H9 (cell line): Measurements from ENCODE around the gene LFNG. TPM values are rescaled to one million over a fixed set of nuclear protein-coding genes. Genes with fewer than 3 reads are reported as not detected.

Experiments used
- DNase-seq: peaks from one replicate; pipeline ENCODE4 v3.0.0-alpha.2; 2017
- H2AFZ ChIP-seq: one replicate; pipeline ENCODE4 v1.6.1; 2013; ENCODE audit warnings: mild to moderate bottlenecking, low read length, control low read depth, moderate library complexity
- H2AK5ac ChIP-seq: 2 replicates; pipeline ENCODE4 v1.6.1; 2013; ENCODE audit warnings: low read length, control low read depth, mixed read lengths; ENCODE audit not compliant: insufficient read length
- H2BK120ac ChIP-seq: one replicate; pipeline ENCODE4 v1.6.1; 2013; ENCODE audit warnings: low read depth, mild to moderate bottlenecking, low read length, control low read depth, inconsistent platforms; ENCODE audit not compliant: poor library complexity, severe bottlenecking
- H2BK12ac ChIP-seq: 2 replicates; pipeline ENCODE4 v1.6.1; 2013; ENCODE audit warnings: low read length, control low read depth, mixed read lengths, low read depth; ENCODE audit not compliant: insufficient read length
- H2BK15ac ChIP-seq: 2 replicates; pipeline ENCODE4 v1.6.1; 2013; ENCODE audit warnings: low read depth, low read length, control low read depth
- H2BK20ac ChIP-seq: one replicate; pipeline ENCODE4 v1.6.1; 2013; ENCODE audit warnings: low read depth, mild to moderate bottlenecking, low read length, control low read depth, inconsistent platforms; ENCODE audit not compliant: poor library complexity, severe bottlenecking
- H2BK5ac ChIP-seq: 2 replicates; pipeline ENCODE4 v1.6.1; 2013; ENCODE audit warnings: low read length, control low read depth, mixed read lengths; ENCODE audit not compliant: insufficient read length
- H3K14ac ChIP-seq: 2 replicates; pipeline ENCODE4 v1.6.1; 2013; ENCODE audit warnings: low read length, control low read depth; ENCODE audit not compliant: insufficient read depth
- H3K18ac ChIP-seq: 2 replicates; pipeline ENCODE4 v1.6.1; 2013; ENCODE audit warnings: low read depth, mild to moderate bottlenecking, mixed read lengths, low read length, control low read depth; ENCODE audit not compliant: insufficient read length
- H3K23ac ChIP-seq: 2 replicates; pipeline ENCODE4 v1.6.1; 2013; ENCODE audit warnings: low read length, control low read depth, mixed read lengths, low read depth; ENCODE audit not compliant: insufficient read length
- H3K23me2 ChIP-seq: 2 replicates; pipeline ENCODE4 v1.6.1; 2013; ENCODE audit warnings: low read depth, mild to moderate bottlenecking, mixed read lengths, low read length, control low read depth; ENCODE audit not compliant: insufficient read length, poor library complexity, severe bottlenecking
- H3K27ac ChIP-seq: 2 replicates; pipeline ENCODE4 v1.5.1; 2013; ENCODE audit warnings: low read length, control low read depth, mixed read lengths, low read depth; ENCODE audit not compliant: insufficient read length
- H3K27me3 ChIP-seq: 2 replicates; pipeline ENCODE4 v1.6.1; 2013; ENCODE audit warnings: low read length, control low read depth, inconsistent platforms; ENCODE audit not compliant: insufficient read depth
- H3K4ac ChIP-seq: 2 replicates; pipeline ENCODE4 v1.6.1; 2013; ENCODE audit warnings: low read depth, mild to moderate bottlenecking, control low read depth, inconsistent platforms, low read length, moderate library complexity
- H3K4me1 ChIP-seq: 2 replicates; pipeline ENCODE4 v1.6.1; 2013; ENCODE audit warnings: low read length, control low read depth, inconsistent platforms; ENCODE audit not compliant: insufficient read depth
- H3K4me2 ChIP-seq: 2 replicates; pipeline ENCODE4 v1.6.1; 2013; ENCODE audit warnings: low read length, control low read depth, mixed read lengths; ENCODE audit not compliant: insufficient read length, insufficient read depth
- H3K56ac ChIP-seq: 2 replicates; pipeline ENCODE4 v1.6.1; 2013; ENCODE audit warnings: low read depth, mild to moderate bottlenecking, mixed read lengths, low read length, control low read depth; ENCODE audit not compliant: insufficient read length
- H3K79me1 ChIP-seq: 2 replicates; pipeline ENCODE4 v1.6.1; 2013; ENCODE audit warnings: low read depth, mild to moderate bottlenecking, moderate library complexity, low read length, control low read depth, inconsistent platforms; ENCODE audit not compliant: insufficient read depth, poor library complexity, severe bottlenecking
- H3K79me2 ChIP-seq: 2 replicates; pipeline ENCODE4 v1.6.1; 2013; ENCODE audit warnings: low read length, control low read depth, inconsistent platforms; ENCODE audit not compliant: insufficient read depth
- H3K9ac ChIP-seq: 2 replicates; pipeline ENCODE4 v1.6.1; 2013; ENCODE audit warnings: low read length, control low read depth, mixed read lengths; ENCODE audit not compliant: insufficient read length; ENCODE audit errors: extremely low read depth
- H3K9me3 ChIP-seq: one replicate; pipeline ENCODE4 v1.6.1; 2013; ENCODE audit warnings: low read depth, low read length, inconsistent platforms; ENCODE audit not compliant: control insufficient read depth
- H3T11ph ChIP-seq: one replicate; pipeline ENCODE4 v1.6.1; 2013; ENCODE audit warnings: mild to moderate bottlenecking, low read length, control low read depth, inconsistent platforms
- H4K20me1 ChIP-seq: one replicate; pipeline ENCODE4 v1.6.1; 2013; ENCODE audit not compliant: control insufficient read depth, insufficient read length, insufficient read depth
- H4K5ac ChIP-seq: 2 replicates; pipeline ENCODE4 v1.6.1; 2013; ENCODE audit warnings: low read depth, mild to moderate bottlenecking, mixed read lengths, low read length, control low read depth; ENCODE audit not compliant: insufficient read length
- H4K8ac ChIP-seq: replicated peaks from 2 replicates; pipeline ENCODE4 v1.6.1; 2013; ENCODE audit warnings: low read length, control low read depth, mixed read lengths, low read depth; ENCODE audit not compliant: insufficient read length
- H4K91ac ChIP-seq: 2 replicates; pipeline ENCODE4 v1.6.1; 2013; ENCODE audit warnings: low read depth, mild to moderate bottlenecking, moderate library complexity, mixed read lengths, low read length, control low read depth; ENCODE audit not compliant: insufficient read length
- H3K27ac Mint-ChIP-seq, 3 experiments: 2 replicates in 2 of 3; 3 replicates in 1 of 3; pipeline ENCODE4 v1.8.0; 2020 to 2021; ENCODE audit warnings: mixed read lengths in 3 of 3, mild to moderate bottlenecking in 1 of 3, moderate library complexity in 1 of 3
- H3K27me3 Mint-ChIP-seq: 2 replicates; pipeline ENCODE4 v1.8.0; 2021; ENCODE audit warnings: low read depth, mild to moderate bottlenecking, moderate library complexity, mixed read lengths
- H3K36me3 Mint-ChIP-seq, 3 experiments: 2 replicates in 2 of 3; 3 replicates in 1 of 3; pipeline ENCODE4 v1.8.0; 2020 to 2021; ENCODE audit warnings: low read depth in 3 of 3, mixed read lengths in 3 of 3; ENCODE audit not compliant: insufficient read depth in 1 of 3
- H3K4me1 Mint-ChIP-seq, 2 experiments: 2 replicates each; pipeline ENCODE4 v1.8.0; 2020; ENCODE audit warnings: mixed read lengths in 2 of 2
- H3K4me3 Mint-ChIP-seq, 2 experiments: 2 replicates in 1 of 2; 3 replicates in 1 of 2; pipeline ENCODE4 v1.8.0; 2020 to 2021; ENCODE audit warnings: mild to moderate bottlenecking in 2 of 2, mixed read lengths in 2 of 2, moderate library complexity in 1 of 2
- H3K9me3 Mint-ChIP-seq, 2 experiments: 2 replicates in 1 of 2; 3 replicates in 1 of 2; pipeline ENCODE4 v1.8.0; 2020; ENCODE audit warnings: mild to moderate bottlenecking in 2 of 2, mixed read lengths in 2 of 2, moderate library complexity in 1 of 2
- WGBS: extraction: QIAGEN DNeasy Blood & Tissue Kit; methylation state at CpG from one replicate; pipeline ENCODE4 v1.1.7; 2013; ENCODE audit warnings: missing lambda C conversion rate, low lambda C conversion rate, mixed read lengths; ENCODE audit not compliant: insufficient read length; ENCODE audit errors: extremely low coverage; 5-methylcytosine and 5-hydroxymethylcytosine counted together
- total RNA-seq: library from RNA; stranded (reverse); gene quantifications from 2 replicates; pipeline ENCODE4 v1.2.1, GENCODE V29; 2021
- TF ChIP-seq, protein P1 (sequence below): fragments of 200-600 bp; sonication (generic); conservative IDR thresholded peaks from 3 replicates; pipeline ENCODE4 v1.8.0; 2021; ENCODE audit warnings: antibody characterized with exemption, mild to moderate bottlenecking

Gene LFNG
- total RNA-seq, 1 experiment from 2014 or later = 52.9 TPM

DNA sequence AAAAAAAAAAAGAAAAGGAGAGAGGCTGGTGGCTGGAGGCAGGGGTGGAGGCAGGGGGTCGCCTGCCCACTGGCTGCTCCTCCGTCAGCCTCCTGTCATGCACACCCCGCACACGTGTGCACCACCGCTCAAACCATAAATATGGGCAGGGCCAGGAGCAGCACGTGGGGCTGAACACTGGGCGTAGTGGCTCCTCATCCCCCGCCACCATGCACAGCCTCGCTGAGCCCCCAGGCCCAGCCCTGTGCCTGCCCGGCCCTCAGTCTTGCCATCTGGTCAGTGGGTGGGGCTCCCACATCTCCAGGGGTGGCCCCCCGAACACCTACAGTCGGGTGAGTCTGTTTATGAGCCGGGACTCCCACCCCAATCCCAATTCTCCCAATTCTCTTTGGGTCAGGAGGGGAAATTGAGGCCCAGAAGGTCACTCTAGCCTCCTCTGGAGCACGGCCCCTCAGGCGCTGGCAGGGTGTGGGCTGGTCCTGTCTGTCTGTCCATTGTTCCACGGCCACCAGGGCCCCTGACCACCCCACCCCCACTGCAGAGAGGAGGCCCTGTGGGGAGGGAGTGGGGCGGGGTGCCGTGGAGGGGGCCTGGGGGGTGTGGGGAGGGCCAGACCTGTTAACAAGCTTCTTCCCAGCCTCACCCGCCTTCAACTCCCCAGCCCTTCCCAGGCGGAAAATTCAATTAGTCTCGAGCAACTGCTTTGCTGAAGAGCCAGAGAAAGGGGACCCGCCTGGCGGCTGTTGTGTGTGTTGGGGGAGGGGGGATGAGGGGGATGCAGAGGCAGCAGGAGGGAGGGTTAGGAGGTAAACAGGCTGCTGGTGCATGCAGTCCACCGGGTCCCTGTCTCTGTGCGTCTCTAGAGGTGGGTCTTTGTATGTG lies 23.9 kb upstream of the LFNG start:
- Histone ChIP-seq H3K4me1 (no peaks in the 10 kb centered on the region; the same call in 1 of the 2 replicates), H3K9me3 (no peaks in the 10 kb centered on the region), H3K4me2 (no peak overlapping the region), H3K23me2 (no peaks in the 10 kb centered on the region), H4K5ac (no peak overlapping the region), H3K23ac (no peak overlapping the region), H3K79me2 (no peaks in the 10 kb centered on the region), H2BK5ac (no peak overlapping the region), H3T11ph (no peak overlapping the region), H2BK20ac (no peak overlapping the region), H2AK5ac (no peak overlapping the region), H3K27ac (no peak overlapping the region), H2BK15ac (no peak overlapping the region), H3K14ac (no peak overlapping the region; the same call in 1 of the 2 replicates), H2AFZ (no peak overlapping the region), H2BK120ac (no peak overlapping the region), H4K91ac (no peak overlapping the region), H4K20me1 (peaks cover 2% of the 10 kb centered on the region), H2BK12ac (no peak overlapping the region), H3K79me1 (no peaks in the 10 kb centered on the region), H3K56ac (no peak overlapping the region), H3K27me3 (no peaks in the 10 kb centered on the region), H3K9ac (no peak overlapping the region), H4K8ac (no peak overlapping the region), H3K4ac (no peak overlapping the region), H3K18ac (no peak overlapping the region)
- peaks cover 3 to 13% of the 10 kb centered on the region in 2 experiments; a peak in 3 of 5 replicates for H3K9me3 Mint-ChIP-seq
- H3K27ac Mint-ChIP-seq = peak overlapping the region in 1 of 3 experiments; percentile 24; a peak in 1 of 7 replicates
- no peak overlapping the region; a peak in 1 of 5 replicates for H3K4me3 Mint-ChIP-seq
- TF ChIP-seq, protein P1, sequence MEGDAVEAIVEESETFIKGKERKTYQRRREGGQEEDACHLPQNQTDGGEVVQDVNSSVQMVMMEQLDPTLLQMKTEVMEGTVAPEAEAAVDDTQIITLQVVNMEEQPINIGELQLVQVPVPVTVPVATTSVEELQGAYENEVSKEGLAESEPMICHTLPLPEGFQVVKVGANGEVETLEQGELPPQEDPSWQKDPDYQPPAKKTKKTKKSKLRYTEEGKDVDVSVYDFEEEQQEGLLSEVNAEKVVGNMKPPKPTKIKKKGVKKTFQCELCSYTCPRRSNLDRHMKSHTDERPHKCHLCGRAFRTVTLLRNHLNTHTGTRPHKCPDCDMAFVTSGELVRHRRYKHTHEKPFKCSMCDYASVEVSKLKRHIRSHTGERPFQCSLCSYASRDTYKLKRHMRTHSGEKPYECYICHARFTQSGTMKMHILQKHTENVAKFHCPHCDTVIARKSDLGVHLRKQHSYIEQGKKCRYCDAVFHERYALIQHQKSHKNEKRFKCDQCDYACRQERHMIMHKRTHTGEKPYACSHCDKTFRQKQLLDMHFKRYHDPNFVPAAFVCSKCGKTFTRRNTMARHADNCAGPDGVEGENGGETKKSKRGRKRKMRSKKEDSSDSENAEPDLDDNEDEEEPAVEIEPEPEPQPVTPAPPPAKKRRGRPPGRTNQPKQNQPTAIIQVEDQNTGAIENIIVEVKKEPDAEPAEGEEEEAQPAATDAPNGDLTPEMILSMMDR = no peak
- no peak for DNase-seq
- peaks cover 39 to 55% of the 10 kb centered on the region in 2 experiments for H3K4me1 Mint-ChIP-seq
- no peaks in the 10 kb centered on the region; a peak in 2 of 7 replicates for H3K36me3 Mint-ChIP-seq
- H3K27me3 Mint-ChIP-seq = no peaks in the 10 kb centered on the region; the same call in none of the 2 replicates
- no CpG with 5 or more reads among the region's 25 CpGs for WGBS
